IMR-90 (cell line): ENCODE measurements around the gene AGAP2. TPM values are rescaled to one million over a fixed set of nuclear protein-coding genes. Genes with fewer than 3 reads are reported as not detected.
A peak's percentile ranks its signal among the peaks of the same experiment; 100 is the strongest.

Experiments
- ATAC-seq: fragments of 200-7000 bp; cut with Tn5 transposase; 2 replicates; pipeline ENCODE4 v1.9.1; 2020; ENCODE audit warnings: low read depth, mild to moderate bottlenecking, moderate library complexity
- BruUV-seq: library from RNA; stranded (reverse); fragments of 400-500 nt; replicated peaks from 2 replicates; lab custom pipeline; 2021; lab: Mats Ljungman, UMichigan
- CTCF ChIA-PET: fragments of 300-600 bp; formaldehyde crosslinking; extraction: SDS; loops from one replicate; lab custom pipeline; 2021; ENCODE audit warnings: antibody characterized with exemption; lab: Yijun Ruan, JAX
- POLR2A ChIA-PET: fragments of 300-600 bp; sonication (Branson Sonifier 250); formaldehyde crosslinking; loops from one replicate; lab custom pipeline; 2022; ENCODE audit warnings: antibody characterized with exemption; ENCODE audit not compliant: unreplicated experiment; lab: Charles Lee
- DNase-seq: peaks from one replicate; pipeline ENCODE4 v3.0.0; 2013
- H2AFZ ChIP-seq: replicated peaks from 2 replicates; pipeline ENCODE3; 2013; ENCODE audit warnings: low read length, mild to moderate bottlenecking; ENCODE audit not compliant: poor library complexity
- H2AK5ac ChIP-seq: 2 replicates; pipeline ENCODE4 v1.6.1; 2013; ENCODE audit warnings: low read depth, low read length, inconsistent platforms
- H2AK9ac ChIP-seq: replicated peaks from 2 replicates; pipeline ENCODE3; 2013; ENCODE audit warnings: mild to moderate bottlenecking, low read depth, low read length, moderate library complexity; ENCODE audit not compliant: poor library complexity
- H2BK120ac ChIP-seq: 2 replicates; pipeline ENCODE4 v1.6.1; 2013; ENCODE audit warnings: low read depth, low read length, inconsistent platforms
- H2BK15ac ChIP-seq: 3 replicates; pipeline ENCODE4 v1.6.1; 2013; ENCODE audit warnings: low read depth, low read length, inconsistent platforms
- H2BK20ac ChIP-seq: 2 replicates; pipeline ENCODE4 v1.6.1; 2013; ENCODE audit warnings: low read depth, mild to moderate bottlenecking, inconsistent platforms, low read length, moderate library complexity
- H2BK5ac ChIP-seq: 2 replicates; pipeline ENCODE4 v1.6.1; 2013; ENCODE audit warnings: mild to moderate bottlenecking, low read depth, low read length, inconsistent platforms; ENCODE audit not compliant: poor library complexity, severe bottlenecking
- H3K14ac ChIP-seq: replicated peaks from 2 replicates; pipeline ENCODE4 v1.6.1; 2013; ENCODE audit warnings: low read depth, low read length, inconsistent platforms
- H3K18ac ChIP-seq: 2 replicates; pipeline ENCODE4 v1.6.1; 2013; ENCODE audit warnings: low read depth, low read length, control low read depth
- H3K23ac ChIP-seq: 2 replicates; pipeline ENCODE4 v1.6.1; 2013; ENCODE audit warnings: low read depth, low read length, inconsistent platforms
- H3K27ac ChIP-seq: 2 replicates; pipeline ENCODE4 v1.5.1; 2013; ENCODE audit warnings: mild to moderate bottlenecking, control low read depth, low read length; ENCODE audit not compliant: insufficient read depth
- H3K27me3 ChIP-seq: 2 replicates; pipeline ENCODE4 v1.6.1; 2013; ENCODE audit warnings: low read length; ENCODE audit not compliant: control insufficient read depth, insufficient read depth
- H3K36me3 ChIP-seq: 2 replicates; pipeline ENCODE4 v1.6.1; 2013; ENCODE audit warnings: low read length, mixed read lengths; ENCODE audit not compliant: control insufficient read depth, insufficient read depth
- H3K4ac ChIP-seq: 2 replicates; pipeline ENCODE4 v1.6.1; 2013; ENCODE audit warnings: low read depth, low read length, inconsistent platforms
- H3K4me1 ChIP-seq: 2 replicates; pipeline ENCODE4 v1.6.1; 2013; ENCODE audit warnings: low read length, mixed read lengths; ENCODE audit not compliant: control insufficient read depth, insufficient read depth
- H3K4me2 ChIP-seq: 2 replicates; pipeline ENCODE4 v1.6.1; 2013; ENCODE audit warnings: low read depth, mild to moderate bottlenecking, control low read depth, low read length, moderate library complexity
- H3K4me3 ChIP-seq: 2 replicates; pipeline ENCODE4 v1.5.1; 2013; ENCODE audit warnings: low read depth, mild to moderate bottlenecking, control low read depth, low read length, moderate library complexity; ENCODE audit not compliant: insufficient read depth
- H3K56ac ChIP-seq: 2 replicates; pipeline ENCODE4 v1.6.1; 2013; ENCODE audit warnings: low read length, inconsistent platforms; ENCODE audit not compliant: insufficient read depth; ENCODE audit errors: extremely low read depth
- H3K79me1 ChIP-seq, 2 experiments: 2 replicates each; pipeline ENCODE4 v1.6.1; 2013; ENCODE audit warnings: low read length in 2 of 2, inconsistent platforms in 1 of 2, low read depth in 1 of 2
- H3K9ac ChIP-seq: 2 replicates; pipeline ENCODE4 v1.6.1; 2013; ENCODE audit warnings: low read depth, low read length, control low read depth
- H3K9me1 ChIP-seq: 2 replicates; pipeline ENCODE4 v1.6.1; 2013; ENCODE audit warnings: low read length, inconsistent platforms; ENCODE audit not compliant: insufficient read depth
- H3K9me3 ChIP-seq: 2 replicates; pipeline ENCODE4 v1.6.1; 2013; ENCODE audit warnings: low read length; ENCODE audit not compliant: control insufficient read depth, insufficient read depth
- H4K20me1 ChIP-seq: 2 replicates; pipeline ENCODE4 v1.6.1; 2013; ENCODE audit warnings: low read length, inconsistent platforms; ENCODE audit not compliant: insufficient read depth
- H4K5ac ChIP-seq: 2 replicates; pipeline ENCODE4 v1.6.1; 2013; ENCODE audit warnings: mild to moderate bottlenecking, low read depth, low read length, control low read depth
- H4K8ac ChIP-seq, 2 experiments: 2 replicates each; pipeline ENCODE4 v1.6.1; 2013; ENCODE audit warnings: low read depth in 2 of 2, low read length in 2 of 2, control low read depth in 1 of 2, inconsistent platforms in 1 of 2
- H4K91ac ChIP-seq: 2 replicates; pipeline ENCODE4 v1.6.1; 2013; ENCODE audit warnings: low read depth, low read length, inconsistent platforms; ENCODE audit not compliant: insufficient read depth
- CEBPB ChIP-seq: IDR thresholded peaks from 2 replicates; pipeline ENCODE4 v1.6.1; 2012; ENCODE audit warnings: low read depth, low read length, improper control_type of control experiment
- CHD1 ChIP-seq: IDR thresholded peaks from 2 replicates; pipeline ENCODE4 v1.6.1; 2012; ENCODE audit warnings: low read depth, low read length, improper control_type of control experiment
- MAFK ChIP-seq: IDR thresholded peaks from 2 replicates; pipeline ENCODE4 v1.6.1; 2012; ENCODE audit warnings: low read depth, low read length, improper control_type of control experiment
- RAD21 ChIP-seq: IDR thresholded peaks from 2 replicates; pipeline ENCODE4 v1.6.1; 2012; ENCODE audit warnings: low read length, improper control_type of control experiment
- RCOR1 ChIP-seq: IDR thresholded peaks from 2 replicates; pipeline ENCODE4 v1.6.1; 2012; ENCODE audit warnings: mild to moderate bottlenecking, low read length, improper control_type of control experiment; ENCODE audit not compliant: insufficient replicate concordance
- RFX5 ChIP-seq: IDR thresholded peaks from 2 replicates; pipeline ENCODE4 v1.8.0; 2012; ENCODE audit warnings: low read depth, mild to moderate bottlenecking, low read length, moderate library complexity
- WGBS, 2 experiments: methylation state at CpG; one replicate each; pipeline versions ENCODE4 v1.1.5 to v1.1.7; 2013; ENCODE audit warnings: missing lambda C conversion rate in 2 of 2; ENCODE audit not compliant: insufficient read length in 1 of 2; ENCODE audit errors: extremely low coverage in 2 of 2; 5-methylcytosine and 5-hydroxymethylcytosine counted together
- dilution Hi-C: fragments of 300-500 bp; cut with HindIII; formaldehyde crosslinking; loops from one replicate; pipeline ENCODE4 v1.14.3; 2018; ENCODE audit warnings: low sequenced_read_pairs; ENCODE audit not compliant: unreplicated experiment
- in situ Hi-C: fragments of 300-500 bp; cut with MboI; formaldehyde crosslinking; loops from 3 replicates; pipeline ENCODE4 v1.14.3; 2019; ENCODE audit warnings: low sequenced_read_pairs, inconsistent platforms, mixed read lengths
- intact Hi-C: fragments of 100-400 bp; cut with micrococcal nuclease; formaldehyde crosslinking; loops from 2 replicates; pipeline ENCODE4 v1.10.0; 2022
- polyA plus RNA-seq, 3 experiments: library from polyadenylated mRNA; depleted of rRNA; stranded (reverse); fragments of >200 nt; gene quantifications; 2 replicates each; pipeline ENCODE4 v1.2.3, GENCODE V29; 2012; ENCODE audit warnings: low replicate concordance in 1 of 3
- total RNA-seq: library from RNA; depleted of rRNA; stranded (reverse); fragments of >200 nt; gene quantifications from 2 replicates; pipeline ENCODE4 v1.2.3, GENCODE V29; 2012

The AGAP2 gene
- total and polyA plus RNA-seq, 2 of the 4 experiments (the other 2 are of a cell fraction) = 0.03 to 0.18 TPM

DNA sequence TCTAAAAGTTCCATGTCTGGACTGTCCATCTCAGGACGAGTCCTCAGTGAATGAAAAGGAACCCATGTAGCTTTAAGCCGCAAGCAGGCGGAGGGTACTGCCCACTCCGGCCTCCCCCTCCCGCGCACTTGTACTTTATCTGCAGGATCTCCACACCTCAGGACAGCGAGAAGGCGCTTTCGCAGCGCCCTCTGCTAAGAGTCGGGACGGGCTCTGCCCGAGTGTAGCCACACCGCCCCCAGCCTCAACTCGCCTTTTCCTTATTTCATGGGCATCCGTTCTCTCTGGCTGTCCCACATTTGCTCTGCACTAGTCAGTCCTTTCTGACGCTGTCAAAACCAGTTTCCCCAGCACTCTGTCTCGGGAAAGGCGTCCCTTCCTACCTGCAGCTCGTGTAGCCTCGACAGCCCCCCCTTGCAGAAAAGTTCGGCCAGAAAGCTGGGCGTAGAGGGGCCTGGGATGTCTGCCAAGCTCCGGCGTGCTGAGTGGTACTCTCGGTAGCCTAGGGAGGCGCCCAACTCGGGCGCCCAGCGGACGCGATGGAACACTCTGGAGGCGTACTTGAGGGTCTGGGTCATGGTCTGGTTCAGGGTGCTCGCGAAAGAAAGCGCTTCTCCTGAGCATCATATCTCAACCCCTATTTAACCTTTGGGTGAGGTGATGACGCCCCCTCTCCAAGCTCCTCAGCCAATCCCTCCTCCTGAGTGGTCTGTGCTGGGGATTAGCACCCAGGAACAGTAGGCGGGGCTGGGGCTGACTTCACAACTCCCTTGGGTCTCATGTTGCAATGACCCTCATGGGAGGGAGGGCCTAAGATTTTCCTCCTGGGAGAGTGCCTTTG lies 28.1 kb upstream of the AGAP2 start, which contains the start of gene CYP27B1:
Gene CYP27B1, minus strand, starts transcription at position 615 of the 841 bp plus-strand sequence. Its CDS starts 37 bp downstream, at position 578.
- H2BK15ac ChIP-seq = no peak within 1 kb of the TSS
- H4K8ac ChIP-seq = no peak within 1 kb of the TSS
- no peak within 1 kb of the TSS for H3K9ac ChIP-seq
- H3K4me1 ChIP-seq = peaks cover 11% of the 10 kb centered on the region; the same call in 1 of the 2 replicates
- no peak within 1 kb of the TSS for H3K56ac ChIP-seq
- no peak within 1 kb of the TSS for H3K14ac ChIP-seq
- BruUV-seq = no TSS peak
- H4K20me1 ChIP-seq = no peaks in the 10 kb centered on the region
- no peak within 1 kb of the TSS for H2BK120ac ChIP-seq
- H3K18ac ChIP-seq = no peak within 1 kb of the TSS
- H2BK20ac ChIP-seq = no peak within 1 kb of the TSS
- peaks cover 10 to 14% of the 10 kb centered on the region in 2 experiments; a peak in 3 of 4 replicates for H3K79me1 ChIP-seq
- no peak within 1 kb of the TSS for H2BK5ac ChIP-seq
- no peak within 1 kb of the TSS for H2AK9ac ChIP-seq
- no peak within 1 kb of the TSS for H3K4ac ChIP-seq
- no peak within 1 kb of the TSS for H3K27ac ChIP-seq
- ChIA-PET CTCF (interaction anchor here (0.7 kb wide), 1 partner anchor 11 kb away, joined by 3 read pairs; no protein-coding TSS in a partner anchor), POLR2A (no interaction called here)
- H3K27me3 ChIP-seq = peaks cover 43% of the 10 kb centered on the region
- peak within 1 kb of the TSS; percentile 71; the same call in 1 of the 2 replicates for H3K23ac ChIP-seq
- WGBS, 2 experiments = 11% methylated on average over 24 of the region's 38 CpGs; no CpG with 5 or more reads in 1 of the 2 experiments
- peak; percentile 7 for DNase-seq
- peaks cover 9% of the 10 kb centered on the region for H3K9me1 ChIP-seq
- intact Hi-C loops = no loop called here
- H3K4me2 ChIP-seq = peak within 1 kb of the TSS; percentile 70
- no peak within 1 kb of the TSS for H4K91ac ChIP-seq
- H3K36me3 ChIP-seq = peaks cover 1% of the 10 kb centered on the region; the same call in 1 of the 2 replicates
- H3K9me3 ChIP-seq = peaks cover 2% of the 10 kb centered on the region; the same call in 1 of the 2 replicates
- peak within 1 kb of the TSS; percentile 82 for H2AFZ ChIP-seq
- no peak within 1 kb of the TSS for H4K5ac ChIP-seq
- peak; percentile 30 for ATAC-seq
- peak within 1 kb of the TSS; percentile 10 for H3K4me3 ChIP-seq
- in situ Hi-C loops = no loop called here
- no peak for TF ChIP-seq RFX5
- TF ChIP-seq RAD21 = no peak
- no peak for TF ChIP-seq CHD1
- TF ChIP-seq RCOR1 = no peak
- no peak for TF ChIP-seq MAFK
- TF ChIP-seq CEBPB = peak; percentile 36; the same call in 1 of the 2 replicates
- dilution Hi-C loops = no loop called here
- no peak within 1 kb of the TSS for H2AK5ac ChIP-seq
